ENCODE results near the gene VN1R4.
"Not testable (repeated sequence)": the region's sequence is repeated elsewhere in the genome, so short reads cannot be mapped to it uniquely, and the experiment has no call there.

Gene VN1R4, protein sequence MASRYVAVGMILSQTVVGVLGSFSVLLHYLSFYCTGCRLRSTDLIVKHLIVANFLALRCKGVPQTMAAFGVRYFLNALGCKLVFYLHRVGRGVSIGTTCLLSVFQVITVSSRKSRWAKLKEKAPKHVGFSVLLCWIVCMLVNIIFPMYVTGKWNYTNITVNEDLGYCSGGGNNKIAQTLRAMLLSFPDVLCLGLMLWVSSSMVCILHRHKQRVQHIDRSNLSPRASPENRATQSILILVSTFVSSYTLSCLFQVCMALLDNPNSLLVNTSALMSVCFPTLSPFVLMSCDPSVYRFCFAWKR

DNA sequence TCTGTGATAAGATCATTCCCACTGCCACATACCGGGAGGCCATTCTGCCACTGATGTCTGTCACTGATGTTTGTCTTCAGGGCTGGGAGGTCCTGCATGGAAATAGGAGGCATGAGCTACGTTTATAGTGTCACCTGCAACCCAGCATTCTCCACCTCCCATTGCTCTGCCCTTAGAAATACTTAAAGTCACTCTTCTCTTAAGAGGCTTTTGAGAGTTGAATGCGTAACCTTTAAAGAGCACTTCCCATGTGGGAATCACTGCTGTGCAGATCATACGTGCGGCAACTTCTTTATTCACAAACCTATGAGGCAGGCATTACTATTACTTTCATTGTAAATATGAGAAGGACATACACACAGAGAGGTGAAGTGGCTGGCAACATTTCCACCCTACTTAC, at the start of gene VN1R4:
VN1R4 (minus strand) TSS at position 101 of the 400 bp plus-strand sequence; CDS start at position 43, 58 bp downstream.
- DNase-seq: not testable (repeated sequence)

DNA sequence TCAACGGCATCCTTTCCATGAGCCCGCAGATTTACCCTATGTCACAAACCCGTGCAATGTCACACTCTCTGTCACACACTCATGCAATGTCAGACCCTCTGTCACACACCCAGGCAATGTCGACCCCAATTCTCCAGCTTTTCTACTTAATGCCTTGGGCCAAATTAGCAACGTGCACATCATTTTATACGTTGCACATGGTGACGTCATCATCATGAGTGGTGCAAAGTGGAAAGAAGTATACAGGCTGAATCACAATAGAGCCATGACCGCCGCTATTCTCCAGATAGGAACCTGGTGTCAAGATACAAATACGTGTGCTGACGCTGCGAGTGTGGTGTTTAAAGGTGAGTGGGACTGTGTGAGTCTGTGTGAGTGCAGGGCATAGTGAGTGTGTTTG, 44.4 kb upstream of the VN1R4 start:
- DNase-seq: no peak

DNA sequence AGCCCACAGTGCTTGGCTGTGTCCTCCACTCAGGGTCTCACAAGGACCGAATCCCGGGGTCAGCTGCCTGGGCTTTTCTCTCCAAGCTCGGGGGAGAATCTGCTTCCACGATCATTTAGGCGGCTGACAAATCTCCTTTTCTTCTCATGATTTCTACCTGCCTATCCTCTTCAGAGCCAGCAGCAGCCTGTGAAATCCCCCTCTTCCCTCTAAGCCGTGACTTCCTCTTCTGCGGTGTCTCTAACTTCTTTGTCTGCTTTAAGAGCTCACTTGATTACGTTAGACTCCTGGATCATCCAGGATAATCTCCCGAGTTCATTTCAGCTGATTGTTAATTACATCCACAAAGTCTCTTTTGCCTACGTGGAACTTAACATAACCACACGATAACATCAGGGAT, 43.5 kb upstream of the VN1R4 start:
- DNase-seq: no peak

DNA sequence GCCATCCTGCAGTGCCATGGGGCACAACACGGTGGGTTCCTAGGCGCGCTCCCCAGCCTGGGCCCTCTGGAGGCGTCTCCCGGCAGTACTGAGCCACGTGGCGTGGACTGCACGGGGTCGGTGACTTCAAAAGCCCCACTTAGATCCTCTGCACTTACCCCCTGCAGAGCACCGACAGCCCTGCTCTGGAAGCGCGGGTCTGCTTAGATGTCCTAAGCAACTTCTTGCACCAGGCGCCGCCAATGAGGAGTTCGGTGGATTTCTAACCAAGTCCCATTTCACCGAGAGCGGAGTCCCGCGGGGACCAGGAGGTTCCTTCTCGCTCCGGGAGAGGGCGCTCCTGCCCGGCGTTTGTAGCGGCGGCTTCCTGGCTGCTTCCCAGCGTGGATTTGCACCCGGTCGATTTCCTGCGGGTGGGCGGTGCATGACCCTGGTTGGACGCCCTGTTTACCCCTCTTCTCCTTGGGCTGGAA, 40.9 kb upstream of the VN1R4 start:
- no peak for DNase-seq

DNA sequence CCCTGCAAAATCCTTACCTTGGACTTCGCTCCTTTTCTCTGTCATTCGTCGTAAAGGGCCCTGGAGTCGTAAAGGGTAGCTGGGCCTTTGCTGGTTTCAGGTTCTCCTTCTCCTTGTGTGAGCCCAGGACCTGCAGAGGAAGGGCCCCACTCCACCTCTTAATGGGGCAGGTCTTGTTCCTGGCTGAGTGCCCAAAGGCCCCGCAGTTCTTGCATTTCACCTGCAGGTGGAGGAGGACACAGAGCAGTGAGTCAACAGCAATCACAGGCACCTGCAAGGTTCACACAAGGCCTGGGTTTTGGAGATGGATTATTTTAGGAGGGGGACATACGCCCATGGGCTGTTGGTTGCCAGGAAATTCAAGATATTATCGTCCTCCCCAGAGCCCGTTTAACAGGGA, 33.8 kb upstream of the VN1R4 start:
- not testable (repeated sequence) for DNase-seq

DNA sequence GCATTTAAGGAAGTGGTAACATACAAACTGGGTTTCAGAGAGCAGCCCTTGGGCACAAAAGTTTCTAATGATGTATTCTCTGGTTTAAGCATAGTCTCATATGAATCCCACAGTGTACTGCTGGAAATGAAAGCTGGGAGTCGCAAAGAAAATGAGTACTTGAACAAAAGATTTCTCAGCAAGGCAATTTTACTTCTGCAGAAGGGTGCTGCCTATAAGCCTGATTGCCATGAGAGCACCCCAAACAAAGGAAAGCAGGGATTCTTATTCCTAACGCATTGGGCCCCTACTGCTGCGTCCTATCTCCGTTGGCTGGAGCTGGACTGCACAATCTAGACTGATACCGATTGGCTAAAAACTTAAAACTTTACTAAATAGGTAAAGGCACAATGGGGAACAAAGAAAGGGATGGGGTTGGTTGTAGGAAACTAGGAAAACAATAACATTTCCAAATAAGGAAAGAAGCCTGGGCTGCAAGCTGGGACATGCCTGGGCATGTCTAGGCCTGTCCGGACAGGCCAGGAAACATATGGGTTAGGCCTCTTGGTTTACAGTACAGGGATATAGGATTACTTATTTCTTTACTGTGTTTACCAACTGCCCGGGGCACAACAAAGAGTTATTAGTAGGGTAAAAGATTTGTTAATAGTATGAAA, 27.4 kb upstream of the VN1R4 start:
- DNase-seq: no peak

DNA sequence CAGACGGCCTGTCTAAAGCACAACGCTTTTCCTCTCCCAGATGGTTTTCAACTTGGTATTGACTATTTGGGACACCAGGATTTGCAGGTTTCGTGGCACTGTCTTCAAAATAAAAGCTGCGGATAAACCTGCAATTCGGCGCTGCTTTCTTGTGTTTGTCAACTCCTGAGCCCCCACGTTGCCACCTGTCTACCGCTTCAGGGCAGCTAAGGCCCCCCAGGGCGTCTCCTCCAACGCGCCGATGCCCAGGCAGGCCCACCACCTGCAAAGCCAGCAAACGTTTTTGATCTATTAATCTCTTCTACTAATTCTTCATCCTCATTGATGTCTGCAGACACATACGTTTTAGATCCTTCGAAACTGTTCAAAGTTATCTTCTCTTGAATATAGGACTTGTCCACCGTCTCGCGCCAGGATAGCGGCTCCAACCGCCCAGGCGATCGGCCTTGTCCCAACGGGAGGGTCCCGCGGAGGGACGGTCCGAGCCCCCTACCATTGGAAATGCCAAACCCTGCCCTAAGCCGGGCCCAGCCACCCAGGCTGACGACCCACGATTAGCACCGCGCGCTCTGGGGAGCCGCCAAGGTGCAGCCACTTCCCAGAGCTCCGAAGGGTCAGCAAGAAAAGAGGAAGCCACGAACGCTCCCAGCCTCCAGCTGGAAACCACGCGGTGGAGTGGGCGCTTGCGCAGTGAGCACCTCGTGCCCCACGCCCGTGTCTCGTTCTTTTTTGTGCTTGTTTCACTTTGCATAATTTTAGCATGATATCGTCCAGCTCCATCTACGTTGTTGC, 23.4 kb upstream of the VN1R4 start:
- DNase-seq: no peak

DNA sequence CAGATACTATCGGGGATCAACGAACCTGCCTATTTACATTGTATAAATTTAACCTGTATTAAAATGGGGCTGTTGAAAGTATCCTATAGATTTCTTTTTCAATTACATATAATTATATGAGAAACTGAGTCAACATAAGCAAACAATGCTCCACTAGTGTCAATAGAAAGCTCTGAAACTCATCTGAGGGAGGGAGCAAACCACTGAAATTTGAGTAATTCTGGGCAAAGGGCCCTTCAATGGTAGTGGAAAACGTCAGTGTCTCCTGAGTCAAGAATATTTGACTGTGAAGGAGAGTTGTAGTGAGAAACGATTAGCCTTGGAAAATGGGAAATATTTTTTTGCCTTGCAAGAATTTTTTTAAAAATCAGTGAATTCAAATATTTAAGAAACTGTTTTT, 17.6 kb upstream of the VN1R4 start:
- no peak for DNase-seq

DNA sequence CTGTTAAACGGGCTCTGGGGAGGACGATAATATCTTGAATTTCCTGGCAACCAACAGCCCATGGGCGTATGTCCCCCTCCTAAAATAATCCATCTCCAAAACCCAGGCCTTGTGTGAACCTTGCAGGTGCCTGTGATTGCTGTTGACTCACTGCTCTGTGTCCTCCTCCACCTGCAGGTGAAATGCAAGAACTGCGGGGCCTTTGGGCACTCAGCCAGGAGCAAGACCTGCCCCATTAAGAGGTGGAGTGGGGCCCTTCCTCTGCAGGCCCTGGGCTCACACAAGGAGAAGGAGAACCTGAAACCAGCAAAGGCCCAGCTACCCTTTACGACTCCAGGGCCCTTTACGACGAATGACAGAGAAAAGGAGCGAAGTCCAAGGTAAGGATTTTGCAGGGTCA, 14.4 kb upstream of the VN1R4 start:
- DNase-seq: not testable (repeated sequence)

DNA sequence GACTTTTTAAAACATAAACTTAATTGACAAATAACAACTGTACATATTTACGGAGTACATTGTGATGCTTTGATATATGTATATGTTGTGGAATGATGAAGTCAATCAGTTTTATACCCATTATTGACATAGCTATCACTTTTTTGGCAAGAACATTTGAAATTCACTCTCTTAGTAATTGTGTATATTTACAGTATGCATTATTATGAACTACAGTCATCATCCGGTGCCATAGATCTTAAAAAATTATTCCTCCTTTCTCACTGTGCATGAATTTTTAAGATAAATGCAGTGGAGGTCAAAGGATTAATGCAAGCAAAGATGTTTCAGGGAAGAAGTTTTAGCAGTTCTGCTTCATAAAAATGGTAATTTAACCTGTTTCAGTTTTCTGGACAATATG, 8.0 kb upstream of the VN1R4 start:
- DNase-seq: no peak

DNA sequence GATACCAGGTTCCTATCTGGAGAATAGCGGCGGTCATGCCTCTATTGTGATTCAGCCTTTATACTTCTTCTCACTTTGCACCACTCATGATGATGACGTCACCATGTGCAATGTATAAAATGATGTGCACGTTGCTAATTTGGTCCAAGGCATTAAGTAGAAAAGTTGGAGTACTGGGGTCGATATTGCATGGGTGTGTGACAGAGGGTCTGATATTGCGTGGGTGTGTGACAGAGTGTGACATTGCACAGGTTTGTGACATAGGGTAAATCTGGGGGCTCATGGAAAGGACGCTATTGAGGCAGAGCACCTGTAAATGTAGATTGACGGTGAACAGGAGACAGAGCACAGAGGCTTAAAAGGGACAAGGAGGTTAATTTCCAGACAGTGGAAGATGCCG, 4.5 kb upstream of the VN1R4 start:
- DNase-seq: no peak

DNA sequence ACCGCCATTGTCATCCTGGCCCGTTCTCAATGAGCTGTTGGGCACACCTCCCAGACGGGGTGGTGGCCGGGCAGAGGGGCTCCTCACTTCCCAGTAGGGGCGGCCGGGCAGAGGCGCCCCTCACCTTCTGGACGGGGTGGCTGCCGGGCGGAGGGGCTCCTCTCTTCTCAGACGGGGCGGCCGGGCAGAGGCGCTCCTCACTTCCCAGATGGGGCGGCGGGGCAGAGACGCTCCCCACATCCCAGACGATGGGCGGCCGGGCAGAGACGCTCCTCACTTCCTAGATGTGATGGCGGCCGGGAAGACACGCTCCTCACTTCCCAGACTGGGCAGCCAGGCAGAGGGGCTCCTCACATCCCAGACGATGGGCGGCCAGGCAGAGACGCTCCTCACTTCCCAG, 2.3 kb upstream of the VN1R4 start:
- DNase-seq: not testable (repeated sequence)

DNA sequence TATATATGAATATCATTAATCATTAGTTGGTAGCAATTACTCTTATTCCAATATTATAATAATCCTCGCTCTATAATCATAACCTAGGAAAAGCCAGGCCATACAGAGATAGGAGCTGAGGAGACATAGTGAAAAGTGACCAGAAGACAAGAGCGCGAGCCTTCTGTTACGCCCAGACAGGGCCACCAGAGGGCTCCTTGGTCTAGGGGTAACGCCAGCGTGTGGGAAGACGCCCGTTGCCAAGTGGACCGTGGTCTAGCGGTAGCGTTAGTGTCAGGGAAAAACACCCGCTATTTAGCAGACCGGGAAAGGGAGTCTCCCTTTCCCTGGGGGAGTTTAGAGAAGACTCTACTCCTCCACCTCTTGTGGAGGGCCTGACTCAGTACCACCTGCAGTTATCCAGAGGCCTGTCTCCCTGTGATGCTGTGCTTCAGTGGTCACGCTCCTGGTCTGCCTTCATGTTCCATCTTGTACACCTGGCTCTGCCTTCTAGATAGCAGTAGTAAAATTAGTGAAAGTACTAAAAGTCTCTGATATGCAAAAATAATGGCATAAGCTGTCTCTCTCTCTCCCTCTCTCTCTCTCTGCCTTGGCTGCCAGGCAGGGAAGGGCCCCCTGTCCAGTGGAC, 9.7 kb downstream of the VN1R4 start, which contains the start of gene VN1R2:
VN1R2 (plus strand) TSS at position 578 of the 628 bp plus-strand sequence. CDS start 84 bp downstream, outside the sequence.
- DNase-seq: not testable (repeated sequence)

DNA sequence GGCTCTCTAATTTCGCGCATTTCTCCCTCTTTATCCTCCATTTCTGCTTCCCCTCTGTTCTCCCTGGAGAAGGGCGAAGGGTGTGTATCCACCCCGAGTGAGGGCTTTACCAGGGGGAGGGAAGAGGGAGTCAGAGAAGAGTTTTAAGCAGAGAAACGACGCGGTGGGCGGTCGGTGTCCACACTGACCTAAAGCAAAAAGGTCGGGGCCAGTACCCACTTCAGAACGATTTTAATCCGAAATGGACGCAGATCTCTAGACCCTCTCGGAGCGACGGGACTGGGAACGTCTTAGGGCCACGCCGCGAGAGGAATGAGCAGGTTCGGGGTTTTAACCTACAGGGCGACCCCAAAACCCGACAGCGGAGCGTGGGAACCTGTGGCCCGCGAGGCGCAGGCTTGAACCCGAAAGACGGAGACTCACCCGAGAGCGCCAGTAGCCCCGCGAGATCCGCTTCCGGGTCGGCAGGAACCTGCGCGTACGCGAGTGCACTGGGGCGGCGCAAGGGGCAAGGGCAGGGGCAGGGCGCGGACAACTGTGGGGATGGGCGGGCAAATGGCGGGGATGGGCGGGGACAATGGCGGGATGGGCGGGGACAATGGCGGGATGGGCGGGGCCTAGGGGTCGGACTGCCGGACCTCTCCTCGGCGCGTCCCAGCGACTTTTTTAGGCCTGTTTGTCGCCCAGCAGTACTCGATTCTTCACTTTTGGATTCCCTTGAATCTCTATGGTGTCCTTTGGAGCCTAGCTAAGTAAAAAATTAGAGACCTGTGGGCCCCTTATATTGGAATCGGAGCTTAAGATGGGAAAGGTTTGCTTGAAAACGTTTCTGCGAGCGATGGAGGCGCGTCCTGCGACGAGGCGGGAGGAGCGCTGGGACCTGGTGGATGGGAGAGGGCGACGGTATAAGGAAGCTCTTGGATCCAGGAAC, 12.8 kb downstream of the VN1R4 start, which contains the start of gene ZNF677:
ZNF677 (minus strand) TSS at position 463 of the 931 bp plus-strand sequence. CDS start 3,323 bp downstream, outside the sequence.
- DNase-seq: no peak

DNA sequence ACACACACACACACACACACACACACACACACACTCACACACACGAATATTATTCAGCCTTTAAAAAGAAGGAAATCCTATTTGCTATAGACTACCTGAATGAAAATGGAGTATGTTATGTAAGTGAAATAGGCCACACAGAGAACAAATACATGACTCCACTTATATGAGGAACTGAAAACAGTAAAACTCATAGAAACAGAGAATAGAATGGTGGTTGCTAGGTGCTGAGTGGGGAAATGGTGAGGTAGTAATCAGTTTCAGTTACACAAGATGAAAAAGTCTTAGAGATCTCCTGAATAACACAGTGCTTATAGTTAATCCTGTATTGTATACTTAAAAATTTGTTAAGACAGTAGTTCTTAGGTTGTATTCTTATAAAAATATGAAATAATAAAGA, 21.0 kb downstream of the VN1R4 start:
- DNase-seq: no peak

DNA sequence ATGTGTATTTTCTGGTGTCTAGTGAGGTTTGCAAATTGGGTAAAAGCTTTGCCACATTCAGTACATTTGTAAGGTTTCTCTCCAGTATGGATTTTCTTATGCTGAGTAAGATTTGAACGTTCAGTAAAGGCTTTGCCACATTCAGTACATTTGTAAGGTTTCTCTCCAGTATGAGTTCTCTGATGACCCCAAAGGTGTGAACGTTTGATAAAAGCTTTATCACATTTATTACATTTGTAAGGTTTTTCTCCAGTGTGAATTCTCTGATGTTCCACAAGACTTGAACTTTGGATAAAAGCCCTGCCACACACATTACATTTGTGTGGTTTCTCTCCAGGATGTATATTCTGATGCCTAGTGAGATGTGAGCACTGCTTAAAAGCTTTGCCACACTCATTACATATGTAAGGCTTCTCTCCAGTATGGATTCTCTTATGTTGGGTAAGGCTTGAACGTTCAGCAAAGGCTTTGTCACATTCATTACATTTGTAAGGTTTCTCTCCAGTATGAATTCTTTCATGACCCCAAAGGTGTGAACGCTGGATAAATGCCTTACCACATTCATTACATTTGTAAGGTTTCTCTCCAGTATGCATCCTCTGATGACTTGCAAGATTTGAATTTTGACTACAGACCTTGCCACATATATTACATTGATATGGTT, 30.3 kb downstream of the VN1R4 start:
- no peak for DNase-seq

DNA sequence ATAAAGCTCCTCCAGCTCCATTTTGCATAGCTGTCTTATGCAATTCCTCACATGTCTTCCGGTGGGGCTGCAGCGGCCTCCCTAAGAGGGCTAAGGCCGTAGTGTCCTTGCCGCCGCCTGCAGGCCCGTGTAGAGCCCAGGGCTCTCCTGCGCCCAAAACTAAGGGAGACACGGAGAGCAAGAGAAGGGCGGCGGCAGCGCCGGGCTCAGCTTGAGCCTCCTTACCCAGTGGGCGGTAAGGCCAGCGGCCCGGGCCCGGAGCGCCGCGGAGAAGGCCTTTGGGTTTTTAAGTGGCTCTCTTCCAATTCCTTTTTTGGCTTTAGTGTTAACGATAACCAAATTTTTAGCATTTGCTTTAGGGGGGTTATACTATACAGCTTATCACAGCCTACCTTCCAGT, 42.9 kb downstream of the VN1R4 start:
- DNase-seq: no peak

DNA sequence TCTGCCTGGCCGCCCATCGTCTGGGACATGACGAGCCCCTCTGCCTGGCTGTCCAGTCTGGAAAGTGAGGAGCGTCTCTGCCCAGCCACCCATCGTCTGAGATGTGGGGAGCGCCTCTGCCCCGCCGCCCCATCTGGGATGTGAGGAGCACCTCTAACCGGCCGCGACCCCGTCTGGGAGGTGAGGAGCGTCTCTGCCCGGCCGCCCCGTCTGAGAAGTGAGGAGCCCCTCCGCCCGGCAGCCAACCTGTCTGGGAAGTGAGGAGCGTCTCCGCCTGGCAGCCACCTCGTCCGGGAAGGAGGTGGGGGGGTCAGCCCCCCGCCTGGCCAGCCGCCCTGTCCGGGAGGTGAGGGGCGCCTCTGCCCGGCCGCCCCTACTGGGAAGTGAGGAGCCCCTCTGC, 44.8 kb downstream of the VN1R4 start:
- not testable (repeated sequence) for DNase-seq

All from NCI-H524 treated with DMSO at 0.1 percent for 48 hours (cell line).